WERI-Rb-1 (cell line): Measurements from ENCODE around the gene TNS1.

Experiments
- DNase-seq: peaks from one replicate; pipeline ENCODE4 v3.0.0-alpha.2; 2020
- H3K27ac ChIP-seq: fragments of 250-450 bp; sonication (Bioruptor Pico); 2 replicates; pipeline ENCODE4 v1.5.1; 2020; ENCODE audit warnings: mild to moderate bottlenecking, moderate library complexity
- H3K27me3 ChIP-seq: fragments of 250-450 bp; sonication (Bioruptor Pico); 2 replicates; pipeline ENCODE4 v1.5.1; 2021; ENCODE audit warnings: mild to moderate bottlenecking, low read depth, moderate library complexity; ENCODE audit not compliant: insufficient read depth, severe bottlenecking
- H3K36me3 ChIP-seq: fragments of 250-450 bp; sonication (Bioruptor Pico); 2 replicates; pipeline ENCODE4 v1.5.1; 2020; ENCODE audit warnings: mild to moderate bottlenecking, moderate library complexity
- H3K4me3 ChIP-seq: 2 replicates; pipeline ENCODE4 v1.5.1; 2011; ENCODE audit warnings: low read depth, mild to moderate bottlenecking, control low read depth, low read length
- H3K9me3 ChIP-seq: fragments of 250-450 bp; sonication (Bioruptor Pico); 2 replicates; pipeline ENCODE4 v1.5.1; 2021; ENCODE audit warnings: mild to moderate bottlenecking, moderate library complexity; ENCODE audit not compliant: severe bottlenecking
- CTCF ChIP-seq: IDR thresholded peaks from 2 replicates; pipeline ENCODE4 v1.5.1; 2011; ENCODE audit warnings: low read depth, mild to moderate bottlenecking, control low read depth, inconsistent platforms, low read length

Gene TNS1

GRCh38 chr2:217856871-217857270 lies 145.9 kb downstream of the TNS1 start:
- no peaks in the 10 kb centered on the region for H3K27me3 ChIP-seq
- no peak for TF ChIP-seq CTCF
- no peak for DNase-seq

GRCh38 chr2:217856159-217856558 lies 146.6 kb downstream of the TNS1 start:
- DNase-seq: no peak
- TF ChIP-seq CTCF: no peak
- no peaks in the 10 kb centered on the region for H3K27me3 ChIP-seq
- no peaks in the 10 kb centered on the region for H3K9me3 ChIP-seq
- no peaks in the 10 kb centered on the region for H3K36me3 ChIP-seq
- no peak overlapping the region for H3K4me3 ChIP-seq
- no peak overlapping the region for H3K27ac ChIP-seq

More at GRCh38 chr2:217856871-217857270, 145.9 kb downstream of the TNS1 start:
- H3K9me3 ChIP-seq: no peaks in the 10 kb centered on the region
- no peak overlapping the region for H3K27ac ChIP-seq
- H3K36me3 ChIP-seq: no peaks in the 10 kb centered on the region
- no peak overlapping the region for H3K4me3 ChIP-seq

GRCh38 chr2:217854684-217855420 lies 147.9 kb downstream of the TNS1 start:
- Histone ChIP-seq H3K36me3 (no peaks in the 10 kb centered on the region), H3K27ac (no peak overlapping the region), H3K4me3 (no peak overlapping the region), H3K9me3 (no peaks in the 10 kb centered on the region), H3K27me3 (no peaks in the 10 kb centered on the region)
- no peak for TF ChIP-seq CTCF
- no peak for DNase-seq

- TF ChIP-seq CTCF: no peak
- no peaks in the 10 kb centered on the region for H3K9me3 ChIP-seq
- DNase-seq: no peak
- no peaks in the 10 kb centered on the region for H3K36me3 ChIP-seq
- no peak overlapping the region for H3K4me3 ChIP-seq
- no peak overlapping the region for H3K27ac ChIP-seq
- H3K27me3 ChIP-seq: no peaks in the 10 kb centered on the region
Measured at GRCh38 chr2:217853961-217854360, 148.8 kb downstream of the TNS1 start.

- DNase-seq: no peak
- Histone ChIP-seq H3K27me3 (no peaks in the 10 kb centered on the region), H3K4me3 (no peak overlapping the region), H3K36me3 (no peaks in the 10 kb centered on the region), H3K9me3 (no peaks in the 10 kb centered on the region), H3K27ac (no peak overlapping the region)
- TF ChIP-seq CTCF: no peak
Measured at GRCh38 chr2:217853301-217853881, 149.4 kb downstream of the TNS1 start.
